NCI-H1436 treated with DMSO at 0.1 percent for 48 hours (cell line): ENCODE data around the gene LRP6.

Source experiments
- DNase-seq: peaks from one replicate; lab custom pipeline; 2025; lab: John Stamatoyannopoulos, UW

LRP6 gene

DNA sequence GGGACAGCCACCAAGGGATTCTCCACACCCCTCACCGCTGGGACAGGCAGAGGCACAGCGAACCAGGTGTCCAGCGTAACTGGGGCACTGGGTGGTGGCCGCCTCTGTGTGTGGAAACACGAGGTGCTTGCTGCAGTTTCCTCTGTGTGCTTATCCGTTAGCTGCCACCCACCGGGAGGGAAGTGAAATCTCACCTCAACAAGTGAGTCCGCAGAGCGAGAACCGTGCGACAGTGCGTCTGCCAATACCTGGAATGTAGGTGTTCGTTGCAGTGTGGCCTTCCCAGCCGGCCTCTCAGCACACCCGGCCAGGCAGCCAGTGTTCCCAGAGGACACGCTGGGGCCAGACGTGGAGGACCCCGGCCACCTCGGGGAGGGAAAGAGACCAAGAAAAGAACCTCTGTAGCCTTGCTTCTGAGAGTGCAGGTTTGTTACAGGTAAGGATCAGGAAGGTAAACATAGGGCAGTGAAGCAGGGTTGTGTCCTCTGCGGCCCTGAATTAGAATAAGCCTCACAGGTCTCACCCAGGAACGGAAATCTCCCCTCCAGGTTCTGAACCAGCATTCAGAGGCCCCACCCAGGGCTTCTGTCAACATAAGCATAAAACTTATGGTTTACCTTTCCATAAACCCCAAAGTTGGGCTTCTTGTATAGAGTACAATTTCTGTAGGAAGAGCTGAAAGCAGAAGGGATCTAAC, 194.6 kb downstream of the LRP6 start:
- no peak for DNase-seq

DNA sequence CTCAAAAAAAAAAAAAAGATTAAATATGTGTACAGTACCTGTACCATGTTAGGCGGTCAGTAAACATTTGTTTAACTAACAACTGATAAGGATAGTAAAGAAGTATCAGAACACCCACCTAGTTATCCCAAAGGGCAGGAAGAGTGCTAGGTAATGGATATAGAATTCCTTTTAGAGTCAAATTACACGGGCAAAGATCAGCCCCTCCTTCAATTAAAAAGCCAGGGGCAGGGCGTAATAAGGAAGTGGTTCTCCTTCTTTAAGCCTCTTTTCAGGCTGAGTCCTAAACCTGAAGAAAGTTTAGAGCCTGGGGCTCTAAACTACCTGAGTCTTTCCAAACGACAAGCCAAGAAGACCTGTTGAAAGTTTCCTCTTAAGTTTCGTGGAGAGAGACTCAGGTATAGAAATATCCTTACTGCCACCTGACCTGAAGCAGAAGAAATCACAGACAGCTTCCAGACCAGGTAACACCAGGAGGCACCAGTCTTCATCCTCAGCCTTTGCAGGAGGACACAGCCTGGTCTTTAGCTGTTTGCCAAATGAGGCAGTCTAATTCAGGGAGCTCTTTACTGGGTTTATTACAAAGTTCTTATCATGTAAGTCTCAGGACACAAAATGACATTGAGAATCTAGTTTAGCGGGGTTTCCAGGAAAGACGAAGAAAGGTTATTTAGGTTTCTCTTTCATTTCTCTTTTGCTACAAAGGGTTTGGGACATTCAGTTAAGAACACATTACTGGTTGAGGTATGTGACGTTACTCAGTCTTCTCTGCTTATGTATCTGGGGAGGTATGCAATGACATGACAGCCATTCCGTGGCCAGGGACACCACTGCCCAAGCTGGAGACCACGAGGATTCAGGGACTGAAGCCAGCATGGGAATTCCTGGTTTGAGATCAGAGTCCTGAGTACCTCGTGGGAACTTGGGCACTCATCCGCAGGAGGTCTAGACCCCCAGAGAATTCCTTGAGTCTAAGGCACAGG, 195.9 kb downstream of the LRP6 start, which contains the start of gene BCL2L14:
TSS of gene BCL2L14 (plus strand) at position 266 of the 983 bp plus-strand sequence. CDS start 8,367 bp downstream, outside the sequence.
- no peak for DNase-seq

DNA sequence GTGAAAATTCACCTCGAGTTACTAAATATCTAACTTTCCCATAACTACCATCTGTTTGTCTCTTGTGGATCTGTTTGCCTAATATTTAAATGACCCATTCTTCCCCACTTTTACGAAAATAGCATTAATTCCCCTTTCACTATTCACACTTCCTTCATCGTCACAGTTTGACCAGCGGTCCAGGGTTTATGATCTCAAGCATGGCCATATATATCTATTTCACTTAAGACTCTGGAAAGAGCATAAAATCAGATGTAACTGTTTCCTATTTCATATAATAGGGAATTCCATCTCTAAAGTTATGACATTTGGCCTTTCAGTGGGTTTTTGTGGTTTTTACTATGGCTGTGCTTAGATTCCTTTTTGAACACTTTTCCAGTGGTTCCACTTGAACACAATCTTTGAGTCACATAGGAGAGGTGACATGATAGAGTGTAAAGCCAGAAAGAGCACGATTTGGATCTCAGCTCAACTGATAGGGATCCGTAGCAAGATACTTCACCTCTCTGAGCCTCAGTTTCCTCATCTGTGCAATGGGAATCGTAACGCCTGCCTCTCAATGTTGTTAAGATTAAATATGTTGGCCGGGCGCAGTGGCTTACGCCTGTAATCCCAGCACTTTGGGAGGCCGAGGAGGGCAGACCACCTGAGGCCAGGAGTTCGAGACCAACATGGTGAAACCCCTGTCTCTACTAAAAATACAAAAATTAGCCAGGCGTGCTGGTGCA, 196.9 kb downstream of the LRP6 start:
- no peak for DNase-seq

DNA sequence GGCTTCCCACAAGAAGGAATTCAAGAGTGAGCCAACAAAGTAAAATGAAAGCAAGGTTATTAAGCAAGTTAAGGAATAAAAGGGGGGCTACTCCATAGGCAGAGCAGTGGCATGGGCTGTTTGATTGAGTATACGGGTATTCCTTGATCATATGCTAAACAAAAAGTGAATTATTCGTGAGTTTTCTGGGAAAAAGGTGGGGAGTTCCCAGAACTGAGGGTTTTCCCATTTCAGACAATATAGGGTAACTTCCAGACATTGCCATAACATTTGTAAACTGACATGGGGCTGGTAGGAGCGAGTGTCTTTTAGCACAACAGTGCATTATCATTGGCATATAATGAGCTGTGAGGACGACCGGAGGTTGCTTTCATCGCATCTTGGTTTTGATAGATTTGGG, 198.1 kb downstream of the LRP6 start:
- DNase-seq: no peak
